ENCODE data around the gene MICALL2. TPM values are rescaled to one million over a fixed set of nuclear protein-coding genes. Genes with fewer than 3 reads are reported as not detected.

The MICALL2 gene
- total RNA-seq, 1 donor from 2014 or later, result 28.0 TPM

DNA sequence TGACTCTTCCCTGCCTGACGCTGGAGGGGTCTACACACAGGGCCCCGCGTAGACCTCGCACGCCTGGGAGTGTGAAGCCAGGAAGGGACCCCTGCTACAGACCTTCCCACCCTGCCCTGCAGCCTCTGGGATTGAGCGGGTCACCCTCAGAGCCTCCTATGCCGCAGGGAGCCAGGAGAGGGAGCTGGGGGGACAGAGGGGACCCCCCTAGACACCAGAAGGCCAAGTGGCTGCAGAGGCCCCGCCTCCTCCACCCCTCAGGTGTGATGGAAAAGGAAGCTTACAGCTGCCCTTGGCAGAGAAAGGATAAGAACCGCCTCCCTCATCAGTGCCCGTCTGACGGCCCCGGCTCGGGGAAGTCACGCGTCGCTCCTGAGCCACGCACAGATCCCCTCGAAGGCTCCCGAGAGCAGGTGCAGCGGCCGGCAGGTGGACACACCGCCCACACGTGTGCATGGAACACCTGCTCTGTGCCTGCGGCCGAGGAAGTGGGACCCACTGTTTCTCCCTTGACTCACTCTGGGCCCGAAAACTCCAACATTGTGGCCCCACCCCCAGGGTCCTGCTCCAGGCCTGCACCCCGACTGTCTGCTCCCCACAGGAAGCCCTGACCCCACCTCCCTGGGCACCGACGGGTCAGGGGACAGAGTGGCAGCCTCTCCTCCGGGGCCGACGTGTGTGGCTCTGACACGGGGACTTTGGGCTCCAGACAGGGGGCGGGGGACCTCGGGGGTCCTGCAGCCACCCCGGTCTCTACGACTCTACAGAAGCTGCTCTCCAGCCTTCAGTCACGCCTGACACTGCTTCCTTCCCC is 73.3 kb downstream of the MICALL2 start:
- no peak for DNase-seq
- Mint-ChIP-seq H3K27ac (ENCODE audit: unreplicated experiment) (no peak overlapping the region), H3K27me3 (ENCODE audit: unreplicated experiment) (peaks cover 8% of the 10 kb centered on the region), H3K4me3 (ENCODE audit: unreplicated experiment) (no peak overlapping the region), H3K9me3 (ENCODE audit: unreplicated experiment) (peaks cover 1% of the 10 kb centered on the region), H3K4me1 (ENCODE audit: low read depth, unreplicated experiment) (peaks cover 3% of the 10 kb centered on the region), H3K36me3 (ENCODE audit: unreplicated experiment) (no peaks in the 10 kb centered on the region)
- TF ChIP-seq CTCF (IDR thresholded peaks at IDR 0.05; ENCODE audit: partially characterized antibody, unreplicated experiment), result no peak

DNA sequence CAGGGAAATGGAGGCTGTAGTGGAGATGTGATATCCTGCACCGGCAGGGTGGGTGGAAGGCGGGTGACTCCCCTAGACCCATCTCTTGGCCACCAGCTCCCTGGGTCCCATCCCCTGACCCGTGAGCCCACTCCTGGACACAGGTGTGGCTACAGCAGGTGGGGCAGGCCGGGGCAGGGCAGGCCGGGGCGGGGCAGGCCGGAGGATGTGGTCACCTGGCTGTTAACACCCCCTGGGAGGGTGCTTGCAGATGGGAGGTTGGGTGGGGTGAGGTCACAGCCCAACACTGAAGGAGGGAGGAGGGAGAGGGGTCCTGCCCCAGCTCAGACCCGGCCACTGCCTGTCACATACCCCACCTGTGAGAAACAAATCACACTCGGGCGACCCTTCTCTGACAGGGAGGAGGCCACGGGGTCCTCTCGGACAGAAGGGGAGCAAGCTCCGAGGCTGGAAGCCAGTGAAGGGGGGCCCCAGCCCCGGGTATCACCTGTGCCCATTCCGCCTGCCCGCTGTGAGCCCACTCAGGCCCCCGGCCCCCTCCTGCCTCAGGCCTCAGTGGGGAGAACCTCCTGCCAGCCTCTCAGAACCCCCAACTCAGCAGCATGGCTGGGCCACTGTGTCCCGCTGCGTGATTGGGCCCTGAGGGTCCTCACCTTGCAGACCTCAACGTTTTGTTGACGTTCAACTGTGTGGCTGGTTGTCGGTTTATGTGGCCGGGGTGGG is 74.0 kb downstream of the MICALL2 start:
- Mint-ChIP-seq H3K36me3 (ENCODE audit: unreplicated experiment) (no peaks in the 10 kb centered on the region), H3K4me1 (ENCODE audit: low read depth, unreplicated experiment) (peaks cover 3% of the 10 kb centered on the region), H3K4me3 (ENCODE audit: unreplicated experiment) (no peak overlapping the region), H3K9me3 (ENCODE audit: unreplicated experiment) (peaks cover 1% of the 10 kb centered on the region), H3K27ac (ENCODE audit: unreplicated experiment) (no peak overlapping the region), H3K27me3 (ENCODE audit: unreplicated experiment) (peaks cover 8% of the 10 kb centered on the region)
- TF ChIP-seq CTCF (IDR thresholded peaks at IDR 0.05; ENCODE audit: partially characterized antibody, unreplicated experiment), result no peak
- no peak for DNase-seq

Other genes with a start within 250 kb of the MICALL2 start
- 106 TPM for gene UNCX, start 226.6 kb downstream of the MICALL2 start, total RNA-seq (ENCODE audit: unreplicated experiment)
- 108 TPM for gene INTS1, start 44.9 kb upstream of the MICALL2 start, total RNA-seq (ENCODE audit: unreplicated experiment)
- 10.5 TPM for gene MAFK, start 71.2 kb upstream of the MICALL2 start, total RNA-seq (ENCODE audit: unreplicated experiment)
- gene TMEM184A, start 96.7 kb upstream of the MICALL2 start, total RNA-seq (ENCODE audit: unreplicated experiment), result 20.7 TPM
- gene PSMG3, start 110.6 kb upstream of the MICALL2 start, total RNA-seq (ENCODE audit: unreplicated experiment), result 56.6 TPM
- 40.0 TPM for gene ELFN1, start 210.8 kb upstream of the MICALL2 start, total RNA-seq (ENCODE audit: unreplicated experiment)